HG03025 (cell line): ENCODE results near the gene RAP1B.

Experiments
- ATAC-seq: cut with Tn5 transposase; IDR thresholded peaks from one replicate; pipeline ENCODE4 v1.9.1; 2021; ENCODE audit warnings: mild to moderate bottlenecking, moderate library complexity; ENCODE audit not compliant: unreplicated experiment, low FRiP score

Gene RAP1B

GRCh38 chr12:68611094-68611805 lies 551 bp downstream of the RAP1B start:
- ATAC-seq, result peak; percentile 32

GRCh38 chr12:68611806-68612160 lies 1.1 kb downstream of the RAP1B start:
- ATAC-seq, result no peak

GRCh38 chr12:68612202-68612601 lies 1.5 kb downstream of the RAP1B start:
- ATAC-seq, result no peak

DNA sequence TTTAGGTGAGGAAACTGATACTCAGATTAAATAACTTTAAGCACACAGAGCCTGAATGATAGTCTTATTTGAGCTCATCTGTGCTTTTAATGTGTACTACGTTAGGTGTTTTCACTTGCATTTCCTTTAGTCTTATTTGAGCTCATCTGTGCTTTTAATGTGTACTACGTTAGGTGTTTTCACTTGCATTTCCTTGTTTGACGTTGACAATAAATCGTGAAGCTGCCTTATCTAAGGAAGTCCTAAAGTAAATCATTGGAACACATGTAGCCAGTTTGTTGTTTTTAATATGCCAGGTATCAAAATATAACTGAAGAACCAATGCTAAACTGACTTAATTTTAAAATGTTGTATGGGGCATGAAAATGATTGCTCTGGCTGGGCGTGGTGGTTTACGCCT lies 2.0 kb downstream of the RAP1B start:
- no peak for ATAC-seq

- ATAC-seq, result no peak
Measured at GRCh38 chr12:68613209-68613904, 2.7 kb downstream of the RAP1B start.

DNA sequence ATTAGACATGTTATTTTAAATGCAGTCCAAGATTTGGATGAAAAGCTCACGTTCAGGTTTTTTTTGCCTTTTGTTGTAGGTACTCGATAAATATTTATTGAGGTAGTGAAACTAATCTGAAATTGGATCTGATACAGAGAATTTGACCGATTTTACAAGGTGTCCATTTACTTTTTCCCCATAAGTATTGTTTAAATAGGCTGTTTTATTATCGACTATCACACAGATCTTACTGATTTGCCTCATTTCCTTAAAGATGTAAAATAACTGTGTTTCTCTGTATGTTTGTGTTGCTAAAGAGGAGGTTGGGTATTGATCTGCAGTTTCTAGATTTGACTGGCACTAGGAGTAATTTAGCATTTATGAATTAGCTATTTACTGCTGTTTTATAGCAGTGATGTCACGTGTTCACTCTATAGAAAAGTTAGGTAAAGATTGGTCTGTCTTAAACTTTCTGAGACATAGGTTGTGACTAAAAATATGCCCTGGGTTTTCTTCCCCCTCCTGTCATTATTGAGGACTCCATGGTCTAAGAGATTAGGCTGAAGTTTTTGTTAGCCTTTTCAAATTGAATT lies 3.5 kb downstream of the RAP1B start:
- ATAC-seq, result no peak

DNA sequence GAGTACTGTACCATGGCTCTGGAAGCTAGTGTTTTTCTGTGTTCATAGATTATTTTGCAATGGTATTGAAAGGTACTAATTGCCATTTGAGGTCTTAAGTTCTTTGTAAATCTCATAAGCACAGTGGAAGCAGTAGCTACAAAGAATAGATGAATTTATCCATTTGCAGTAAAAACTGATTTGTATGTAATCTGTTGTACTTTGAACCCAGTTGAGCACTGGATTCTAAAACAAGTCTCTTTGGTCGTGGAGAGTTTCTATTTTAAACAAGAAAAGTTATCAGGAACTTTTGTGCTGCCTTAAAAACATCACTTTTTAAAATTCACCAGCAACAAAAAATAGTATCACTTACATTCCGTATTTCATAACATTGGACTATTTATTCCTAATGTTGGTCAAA lies 4.1 kb downstream of the RAP1B start:
- ATAC-seq, result no peak

DNA sequence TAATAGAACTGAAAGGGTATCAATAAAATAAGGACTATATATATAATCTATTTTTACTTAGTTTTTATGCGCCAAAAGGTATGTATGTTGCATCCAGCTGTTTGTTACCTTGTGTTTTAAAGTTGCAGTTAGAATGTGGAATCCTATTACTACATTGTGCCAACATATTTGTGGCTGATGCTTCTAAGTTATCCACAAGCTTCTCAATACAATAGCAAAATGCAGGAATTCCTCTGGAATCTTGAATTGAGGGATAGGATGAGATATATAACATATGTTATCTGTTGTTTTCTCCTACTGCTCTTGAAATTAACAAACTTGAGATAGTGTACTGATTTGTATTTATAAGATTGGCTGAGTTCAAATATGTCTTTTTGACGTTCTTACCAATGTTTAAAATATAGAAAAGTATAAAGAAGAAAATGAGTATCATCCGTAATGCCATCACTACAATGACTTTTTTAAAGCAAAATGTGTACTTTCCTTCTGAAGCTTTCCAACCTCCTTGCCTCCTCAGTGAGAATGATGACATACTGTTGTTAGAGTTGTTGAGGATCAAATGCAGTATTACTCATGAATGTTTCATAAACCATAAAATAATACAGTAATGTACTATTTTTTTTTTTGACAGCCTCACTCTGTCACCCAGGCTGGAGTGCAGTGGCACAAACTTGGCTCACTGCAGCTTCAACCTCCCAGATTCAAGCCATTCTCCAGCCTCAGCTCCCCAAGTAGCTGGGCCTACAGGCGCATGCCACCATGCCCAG lies 6.6 kb downstream of the RAP1B start:
- no peak for ATAC-seq

DNA sequence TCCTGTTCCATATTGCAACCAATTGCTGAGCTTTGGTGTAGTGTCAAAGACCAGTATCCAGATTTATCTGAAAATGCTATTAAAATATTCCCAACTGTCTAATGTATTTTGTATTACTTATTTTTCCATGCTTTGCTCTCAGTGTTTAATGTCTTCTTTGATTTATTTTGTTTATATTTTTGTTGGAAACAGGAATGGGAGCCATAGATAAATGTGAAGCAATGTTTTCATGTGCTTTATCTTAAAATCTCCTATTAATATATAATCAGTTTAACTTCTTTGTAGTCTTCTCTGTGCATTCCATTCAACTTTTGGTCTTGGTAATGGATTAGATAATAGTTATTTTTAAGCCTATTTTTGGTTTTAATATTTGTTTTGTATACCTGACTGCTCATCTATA lies 8.8 kb downstream of the RAP1B start:
- ATAC-seq, result no peak

GRCh38 chr12:68620519-68621471 lies 10.1 kb downstream of the RAP1B start:
- ATAC-seq, result no peak

DNA sequence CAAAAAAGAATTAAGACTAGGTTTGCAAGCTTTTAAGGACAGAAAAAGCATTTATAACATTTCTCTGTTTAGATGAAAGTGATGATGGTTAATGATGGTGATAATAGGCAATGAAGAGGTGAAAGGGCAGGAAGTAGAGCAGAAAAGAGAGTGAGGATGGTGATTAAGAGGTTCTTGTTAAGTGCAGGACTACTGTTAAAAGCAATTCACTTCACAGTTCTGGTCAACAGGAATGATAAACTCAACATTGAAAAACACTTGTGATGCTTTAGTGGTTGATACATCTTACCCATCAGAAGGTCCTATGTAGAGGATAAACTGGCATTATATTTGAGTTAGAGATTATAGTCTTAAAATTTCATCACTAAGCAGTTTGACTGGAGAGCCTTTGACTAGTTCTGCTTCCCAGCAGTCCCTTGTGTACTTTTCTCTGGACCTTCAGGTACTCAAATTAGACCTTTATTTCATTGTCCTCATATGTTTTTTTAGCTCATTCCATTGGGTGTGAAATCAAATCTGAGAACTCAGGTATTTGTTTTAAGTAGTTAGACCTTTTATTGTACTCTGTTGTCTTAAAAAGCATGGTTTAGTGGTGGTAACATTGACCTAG lies 10.9 kb downstream of the RAP1B start:
- ATAC-seq, result no peak

DNA sequence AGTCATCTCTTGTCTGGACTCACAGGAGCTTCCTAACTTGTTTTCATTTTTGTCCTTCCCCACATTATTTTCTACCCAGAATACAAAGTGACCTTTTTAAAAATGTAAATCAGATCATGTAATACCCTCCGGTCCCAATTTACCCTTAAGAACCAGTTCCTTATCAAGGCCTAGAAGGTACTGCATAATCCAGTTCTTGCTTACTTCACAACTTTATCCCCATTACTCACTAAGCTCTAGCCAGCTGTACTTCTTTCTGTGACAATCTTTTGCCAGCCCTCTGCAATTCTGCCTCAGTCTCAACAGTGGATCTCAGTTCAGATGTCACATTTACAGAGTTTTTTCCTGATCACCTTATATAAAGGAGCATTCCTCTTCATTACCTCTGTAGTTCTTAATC lies 11.6 kb downstream of the RAP1B start:
- no peak for ATAC-seq

- no peak for ATAC-seq
Measured at GRCh38 chr12:68623059-68623458, 12.4 kb downstream of the RAP1B start.

DNA sequence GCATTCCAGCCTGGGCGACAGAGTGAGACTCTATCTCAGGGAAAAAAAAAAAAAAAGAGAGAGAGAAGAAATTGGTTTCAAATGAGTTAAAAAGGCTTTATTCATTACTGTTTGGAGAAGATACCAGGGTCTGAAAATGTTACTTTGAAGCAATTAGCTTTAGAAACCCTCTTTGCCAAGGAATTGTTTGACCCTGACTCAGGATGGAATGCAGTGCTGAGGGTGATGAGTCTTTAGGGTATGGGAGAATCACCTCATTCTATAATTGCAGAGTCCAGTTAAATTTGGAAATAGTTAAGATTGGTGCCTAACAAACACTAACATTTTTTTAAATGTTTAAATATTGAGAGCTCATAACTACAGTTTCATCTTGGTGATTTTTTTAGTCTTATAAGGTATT lies 13.3 kb downstream of the RAP1B start:
- no peak for ATAC-seq

DNA sequence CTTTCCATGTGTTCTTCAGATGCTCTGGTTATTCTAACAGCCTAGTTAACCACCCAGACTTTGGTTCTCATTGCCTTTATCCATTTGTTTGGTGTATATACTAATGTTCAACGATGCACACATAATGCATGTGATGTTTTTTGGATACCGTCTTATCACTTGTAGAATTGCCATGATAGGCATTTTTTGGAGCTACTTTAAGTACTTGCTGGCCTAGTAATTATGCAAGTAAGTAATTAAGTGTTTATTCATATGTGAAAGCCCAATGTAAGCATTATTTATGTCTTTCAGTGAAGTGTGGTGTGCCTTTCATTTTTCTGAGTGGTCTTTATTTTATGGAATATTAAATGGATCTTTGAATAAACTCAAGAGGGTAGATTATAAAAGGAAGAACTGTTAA lies 14.2 kb downstream of the RAP1B start:
- no peak for ATAC-seq

DNA sequence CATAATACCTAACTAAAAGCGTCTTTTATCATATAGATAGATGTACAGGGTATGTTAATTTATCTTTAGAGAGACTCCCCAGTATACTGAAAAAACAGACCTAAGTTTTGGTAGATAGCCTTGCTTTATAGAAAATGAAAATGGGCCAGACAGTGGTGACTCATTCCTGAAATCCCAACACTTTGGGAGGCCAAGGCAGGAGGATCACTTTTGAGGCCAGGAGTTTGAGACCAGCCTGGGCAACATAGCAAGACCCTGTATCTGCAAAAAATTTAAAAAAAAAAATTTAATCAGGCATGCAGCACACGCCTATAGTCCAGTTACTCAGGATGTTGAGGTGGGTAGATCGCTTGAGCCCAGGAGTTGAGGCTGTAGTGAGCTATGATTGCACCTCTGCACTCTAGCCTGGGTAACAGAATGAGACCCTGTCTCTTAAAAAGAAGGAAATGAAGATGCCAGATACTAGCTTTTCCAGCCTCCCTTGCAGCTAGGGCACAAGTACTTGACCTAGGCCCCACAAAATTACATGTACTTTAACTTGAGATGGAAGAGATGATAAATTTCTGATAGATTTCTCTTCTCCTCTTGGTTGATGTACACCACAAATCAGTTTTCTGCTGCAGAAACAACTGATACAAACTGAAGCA lies 17.1 kb downstream of the RAP1B start:
- ATAC-seq, result no peak

GRCh38 chr12:68628698-68629097 lies 18.0 kb downstream of the RAP1B start:
- ATAC-seq, result no peak

GRCh38 chr12:68630050-68630449 lies 19.4 kb downstream of the RAP1B start:
- no peak for ATAC-seq

GRCh38 chr12:68630598-68630997 lies 19.9 kb downstream of the RAP1B start:
- ATAC-seq, result no peak
